Stimulated activated naive CD8-positive, alpha-beta T cell treated with anti-CD3 and anti-CD28 coated beads, Interleukin-15, Interleukin-2, amounts not matched to agents 100 ng/mL and 50 ng/mL, for 24 hours (primary cell): Measurements from ENCODE around the gene NAT16.
"Not testable (repeated sequence)": the region's sequence is repeated elsewhere in the genome, so short reads cannot be mapped to it uniquely, and the experiment has no call there.

Experiments
- H3K27ac Mint-ChIP-seq: one replicate; pipeline ENCODE4 v1.8.0; 2021; ENCODE audit warnings: mild to moderate bottlenecking, mixed read lengths
- H3K27me3 Mint-ChIP-seq: one replicate; pipeline ENCODE4 v1.8.0; 2021; ENCODE audit warnings: mixed read lengths
- H3K36me3 Mint-ChIP-seq: one replicate; pipeline ENCODE4 v1.8.0; 2021; ENCODE audit warnings: low read depth, mixed read lengths
- H3K4me1 Mint-ChIP-seq: one replicate; pipeline ENCODE4 v1.8.0; 2021; ENCODE audit warnings: low read depth, mixed read lengths
- H3K4me3 Mint-ChIP-seq: one replicate; pipeline ENCODE4 v1.8.0; 2021; ENCODE audit warnings: mild to moderate bottlenecking, mixed read lengths
- H3K9me3 Mint-ChIP-seq: one replicate; pipeline ENCODE4 v1.8.0; 2021; ENCODE audit warnings: mixed read lengths

Gene NAT16

GRCh38 chr7:101122933-101123702, 57.0 kb downstream of the NAT16 start:
- no peaks in the 10 kb centered on the region for H3K36me3 Mint-ChIP-seq
- H3K27me3 Mint-ChIP-seq: peaks cover 52% of the 10 kb centered on the region
- peaks cover 39% of the 10 kb centered on the region for H3K4me1 Mint-ChIP-seq
- H3K4me3 Mint-ChIP-seq: no peak overlapping the region
- no peaks in the 10 kb centered on the region for H3K9me3 Mint-ChIP-seq
- H3K27ac Mint-ChIP-seq: no peak overlapping the region

GRCh38 chr7:101121991-101122932, 57.8 kb downstream of the NAT16 start:
- H3K4me1 Mint-ChIP-seq: peaks cover 37% of the 10 kb centered on the region
- H3K36me3 Mint-ChIP-seq: no peaks in the 10 kb centered on the region
- no peaks in the 10 kb centered on the region for H3K9me3 Mint-ChIP-seq
- H3K27me3 Mint-ChIP-seq: peaks cover 44% of the 10 kb centered on the region
- peak overlapping the region; percentile 63 for H3K4me3 Mint-ChIP-seq
- peak overlapping the region; percentile 71 for H3K27ac Mint-ChIP-seq

- not testable (repeated sequence) for H3K27ac Mint-ChIP-seq, H3K4me3 Mint-ChIP-seq, H3K9me3 Mint-ChIP-seq, H3K36me3 Mint-ChIP-seq
- peaks cover 42% of the 10 kb centered on the region for H3K27me3 Mint-ChIP-seq
- peaks cover 31% of the 10 kb centered on the region for H3K4me1 Mint-ChIP-seq
These were observed 58.5 kb downstream of the NAT16 start for GRCh38 chr7:101121631-101121990.
